SK-N-SH treated with all-trans-retinoic acid at 6 μM for 48 hours (cell line): ENCODE data around the gene HPS4.

ENCODE experiments used
- ATAC-seq: fragments of 200-7000 bp; cut with Tn5 transposase; 3 replicates; pipeline ENCODE4 v1.9.1; 2020; ENCODE audit warnings: mild to moderate bottlenecking, moderate library complexity
- ARNTL ChIP-seq: fragments of 450-650 bp; formaldehyde crosslinking; IDR thresholded peaks from 2 replicates; pipeline ENCODE4 v1.5.0; 2020; ENCODE audit warnings: low read depth, mild to moderate bottlenecking, moderate library complexity, borderline replicate concordance
- BACH2 ChIP-seq: fragments of 250-450 bp; sonication (Bioruptor Pico); IDR thresholded peaks from 2 replicates; pipeline ENCODE4 v1.9.0; 2021; ENCODE audit warnings: mild to moderate bottlenecking, borderline replicate concordance
- CREB5 ChIP-seq: fragments of 250-450 bp; sonication (Bioruptor Pico); IDR thresholded peaks from 2 replicates; pipeline ENCODE4 v1.5.1; 2020; ENCODE audit warnings: low read depth, mild to moderate bottlenecking, moderate library complexity
- CSDC2 ChIP-seq: fragments of 250-450 bp; sonication (Bioruptor Pico); IDR thresholded peaks from 2 replicates; pipeline ENCODE4 v1.5.0; 2020; ENCODE audit warnings: mild to moderate bottlenecking, moderate library complexity
- ESRRG ChIP-seq: fragments of 250-450 bp; sonication (Bioruptor Pico); IDR thresholded peaks from 2 replicates; pipeline ENCODE4 v1.6.1; 2021; ENCODE audit warnings: mild to moderate bottlenecking
- ISL1 ChIP-seq: fragments of 250-450 bp; sonication (Bioruptor Pico); IDR thresholded peaks from 2 replicates; pipeline ENCODE4 v2.1.2; 2022; ENCODE audit warnings: mild to moderate bottlenecking, moderate library complexity
- OSR1 ChIP-seq: fragments of 250-450 bp; sonication (Bioruptor Pico); IDR thresholded peaks from 2 replicates; pipeline ENCODE4 v1.8.0; 2022; ENCODE audit warnings: moderate library complexity, mild to moderate bottlenecking, inconsistent platforms
- PATZ1 ChIP-seq: fragments of 250-450 bp; sonication (Bioruptor Pico); IDR thresholded peaks from 2 replicates; pipeline ENCODE4 v1.8.0; 2020; ENCODE audit warnings: mild to moderate bottlenecking, moderate library complexity, borderline replicate concordance
- POU6F1 ChIP-seq: fragments of 250-450 bp; sonication (Bioruptor Pico); IDR thresholded peaks from 2 replicates; pipeline ENCODE4 v1.8.0; 2021; ENCODE audit warnings: low read depth, mild to moderate bottlenecking, moderate library complexity, borderline replicate concordance
- PPARA ChIP-seq: fragments of 250-450 bp; sonication (Bioruptor Pico); IDR thresholded peaks from 2 replicates; pipeline ENCODE4 v1.5.0; 2020; ENCODE audit warnings: mild to moderate bottlenecking, borderline replicate concordance
- RARB ChIP-seq: fragments of 250-450 bp; sonication (Bioruptor Pico); IDR thresholded peaks from 2 replicates; pipeline ENCODE4 v1.8.0; 2021; ENCODE audit warnings: mild to moderate bottlenecking, moderate library complexity
- TCF4 ChIP-seq: fragments of 250-450 bp; sonication (Bioruptor Pico); IDR thresholded peaks from 2 replicates; pipeline ENCODE4 v1.8.0; 2021; ENCODE audit warnings: mild to moderate bottlenecking, moderate library complexity, borderline replicate concordance
- TOX ChIP-seq: fragments of 250-450 bp; sonication (Bioruptor Pico); IDR thresholded peaks from 2 replicates; pipeline ENCODE4 v1.8.0; 2021; ENCODE audit warnings: mild to moderate bottlenecking, moderate library complexity, borderline replicate concordance
- ZC3H10 ChIP-seq: fragments of 250-450 bp; sonication (Bioruptor Pico); IDR thresholded peaks from 2 replicates; pipeline ENCODE4 v1.5.1; 2021; ENCODE audit warnings: mild to moderate bottlenecking, moderate library complexity
- ZNF565 ChIP-seq: fragments of 450-650 bp; formaldehyde crosslinking; conservative IDR thresholded peaks from 2 replicates; pipeline ENCODE4 v1.5.0; 2020; ENCODE audit warnings: low read depth, mild to moderate bottlenecking, moderate library complexity
- ZNF70 ChIP-seq: fragments of 450-650 bp; formaldehyde crosslinking; IDR thresholded peaks from 2 replicates; pipeline ENCODE4 v1.5.0; 2020; ENCODE audit warnings: mild to moderate bottlenecking, moderate library complexity
- TF ChIP-seq, protein P1 (sequence below): fragments of 250-450 bp; sonication (Bioruptor Pico); IDR thresholded peaks from 2 replicates; pipeline ENCODE4 v1.5.0; 2020; ENCODE audit warnings: mild to moderate bottlenecking, moderate library complexity
- TF ChIP-seq, protein P2 (sequence below): fragments of 250-450 bp; sonication (Bioruptor Pico); IDR thresholded peaks from 2 replicates; pipeline ENCODE4 v1.5.1; 2021; ENCODE audit warnings: mild to moderate bottlenecking, moderate library complexity

The HPS4 gene

GRCh38 chr22:26516503-26516902 lies 32.9 kb upstream of the HPS4 start:
- TF ChIP-seq, protein P1, sequence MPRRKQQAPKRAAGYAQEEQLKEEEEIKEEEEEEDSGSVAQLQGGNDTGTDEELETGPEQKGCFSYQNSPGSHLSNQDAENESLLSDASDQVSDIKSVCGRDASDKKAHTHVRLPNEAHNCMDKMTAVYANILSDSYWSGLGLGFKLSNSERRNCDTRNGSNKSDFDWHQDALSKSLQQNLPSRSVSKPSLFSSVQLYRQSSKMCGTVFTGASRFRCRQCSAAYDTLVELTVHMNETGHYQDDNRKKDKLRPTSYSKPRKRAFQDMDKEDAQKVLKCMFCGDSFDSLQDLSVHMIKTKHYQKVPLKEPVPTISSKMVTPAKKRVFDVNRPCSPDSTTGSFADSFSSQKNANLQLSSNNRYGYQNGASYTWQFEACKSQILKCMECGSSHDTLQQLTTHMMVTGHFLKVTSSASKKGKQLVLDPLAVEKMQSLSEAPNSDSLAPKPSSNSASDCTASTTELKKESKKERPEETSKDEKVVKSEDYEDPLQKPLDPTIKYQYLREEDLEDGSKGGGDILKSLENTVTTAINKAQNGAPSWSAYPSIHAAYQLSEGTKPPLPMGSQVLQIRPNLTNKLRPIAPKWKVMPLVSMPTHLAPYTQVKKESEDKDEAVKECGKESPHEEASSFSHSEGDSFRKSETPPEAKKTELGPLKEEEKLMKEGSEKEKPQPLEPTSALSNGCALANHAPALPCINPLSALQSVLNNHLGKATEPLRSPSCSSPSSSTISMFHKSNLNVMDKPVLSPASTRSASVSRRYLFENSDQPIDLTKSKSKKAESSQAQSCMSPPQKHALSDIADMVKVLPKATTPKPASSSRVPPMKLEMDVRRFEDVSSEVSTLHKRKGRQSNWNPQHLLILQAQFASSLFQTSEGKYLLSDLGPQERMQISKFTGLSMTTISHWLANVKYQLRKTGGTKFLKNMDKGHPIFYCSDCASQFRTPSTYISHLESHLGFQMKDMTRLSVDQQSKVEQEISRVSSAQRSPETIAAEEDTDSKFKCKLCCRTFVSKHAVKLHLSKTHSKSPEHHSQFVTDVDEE (CRISPR knock-in tag), result no peak
- ATAC-seq, result no peak

DNA sequence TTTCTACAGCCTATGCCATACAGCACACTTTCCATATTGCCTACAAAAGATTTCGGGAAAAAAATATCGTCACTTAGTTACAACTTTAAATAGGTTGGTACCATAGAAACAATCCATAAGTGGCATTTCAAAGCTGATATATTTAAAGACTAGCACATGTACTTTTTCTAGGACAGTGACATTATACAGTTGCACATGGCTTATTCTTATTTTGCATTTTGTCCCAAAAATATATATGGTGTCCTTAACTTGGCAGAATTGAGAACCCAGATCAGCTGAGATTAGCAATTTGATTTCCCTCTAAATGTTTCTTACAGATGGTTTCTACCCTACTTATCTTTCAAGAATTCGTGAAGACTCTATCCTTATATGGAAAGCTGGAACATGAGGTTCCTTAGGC lies 32.3 kb upstream of the HPS4 start:
- ATAC-seq, result no peak
- TF ChIP-seq ARNTL (CRISPR knock-in tag) (no peak), BACH2 (CRISPR knock-in tag) (no peak), ZC3H10 (CRISPR knock-in tag) (no peak)

GRCh38 chr22:26514419-26515161 lies 31.0 kb upstream of the HPS4 start:
- no peak for ATAC-seq
- TF ChIP-seq PPARA (no peak), ISL1 (CRISPR knock-in tag) (no peak), ZC3H10 (CRISPR knock-in tag) (no peak), TOX (no peak), PATZ1 (CRISPR knock-in tag) (no peak), ESRRG (no peak), OSR1 (CRISPR knock-in tag) (no peak), CSDC2 (CRISPR knock-in tag) (no peak), RARB (CRISPR knock-in tag) (no peak), TCF4 (no peak), ZNF565 (no peak), ZNF70 (CRISPR knock-in tag) (no peak), BACH2 (CRISPR knock-in tag) (no peak), CREB5 (CRISPR knock-in tag) (no peak), POU6F1 (CRISPR knock-in tag) (no peak)
- TF ChIP-seq, protein P2, sequence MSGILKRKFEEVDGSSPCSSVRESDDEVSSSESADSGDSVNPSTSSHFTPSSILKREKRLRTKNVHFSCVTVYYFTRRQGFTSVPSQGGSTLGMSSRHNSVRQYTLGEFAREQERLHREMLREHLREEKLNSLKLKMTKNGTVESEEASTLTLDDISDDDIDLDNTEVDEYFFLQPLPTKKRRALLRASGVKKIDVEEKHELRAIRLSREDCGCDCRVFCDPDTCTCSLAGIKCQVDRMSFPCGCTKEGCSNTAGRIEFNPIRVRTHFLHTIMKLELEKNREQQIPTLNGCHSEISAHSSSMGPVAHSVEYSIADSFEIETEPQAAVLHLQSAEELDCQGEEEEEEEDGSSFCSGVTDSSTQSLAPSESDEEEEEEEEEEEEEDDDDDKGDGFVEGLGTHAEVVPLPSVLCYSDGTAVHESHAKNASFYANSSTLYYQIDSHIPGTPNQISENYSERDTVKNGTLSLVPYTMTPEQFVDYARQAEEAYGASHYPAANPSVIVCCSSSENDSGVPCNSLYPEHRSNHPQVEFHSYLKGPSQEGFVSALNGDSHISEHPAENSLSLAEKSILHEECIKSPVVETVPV (CRISPR knock-in tag), result no peak
- TF ChIP-seq, protein P1 (CRISPR knock-in tag), result no peak
- TF ChIP-seq, all 23 proteins: peak for 0
